AG10803 (cell line): ENCODE results near the gene B3GNT4.
"Not testable (repeated sequence)": the region's sequence is repeated elsewhere in the genome, so short reads cannot be mapped to it uniquely, and the experiment has no call there.

Source experiments
- DNase-seq: peaks from one replicate; pipeline ENCODE4 v3.0.0; 2010; ENCODE audit warnings: low read depth
- H3K4me3 ChIP-seq: 2 replicates; pipeline ENCODE4 v1.5.1; 2011; ENCODE audit warnings: mild to moderate bottlenecking, low read length, control low read depth
- TF ChIP-seq, protein P1 (sequence below): conservative IDR thresholded peaks from 2 replicates; pipeline ENCODE4 v1.5.1; 2011; ENCODE audit warnings: mild to moderate bottlenecking, low read length, control low read depth, inconsistent platforms

B3GNT4 gene

DNA sequence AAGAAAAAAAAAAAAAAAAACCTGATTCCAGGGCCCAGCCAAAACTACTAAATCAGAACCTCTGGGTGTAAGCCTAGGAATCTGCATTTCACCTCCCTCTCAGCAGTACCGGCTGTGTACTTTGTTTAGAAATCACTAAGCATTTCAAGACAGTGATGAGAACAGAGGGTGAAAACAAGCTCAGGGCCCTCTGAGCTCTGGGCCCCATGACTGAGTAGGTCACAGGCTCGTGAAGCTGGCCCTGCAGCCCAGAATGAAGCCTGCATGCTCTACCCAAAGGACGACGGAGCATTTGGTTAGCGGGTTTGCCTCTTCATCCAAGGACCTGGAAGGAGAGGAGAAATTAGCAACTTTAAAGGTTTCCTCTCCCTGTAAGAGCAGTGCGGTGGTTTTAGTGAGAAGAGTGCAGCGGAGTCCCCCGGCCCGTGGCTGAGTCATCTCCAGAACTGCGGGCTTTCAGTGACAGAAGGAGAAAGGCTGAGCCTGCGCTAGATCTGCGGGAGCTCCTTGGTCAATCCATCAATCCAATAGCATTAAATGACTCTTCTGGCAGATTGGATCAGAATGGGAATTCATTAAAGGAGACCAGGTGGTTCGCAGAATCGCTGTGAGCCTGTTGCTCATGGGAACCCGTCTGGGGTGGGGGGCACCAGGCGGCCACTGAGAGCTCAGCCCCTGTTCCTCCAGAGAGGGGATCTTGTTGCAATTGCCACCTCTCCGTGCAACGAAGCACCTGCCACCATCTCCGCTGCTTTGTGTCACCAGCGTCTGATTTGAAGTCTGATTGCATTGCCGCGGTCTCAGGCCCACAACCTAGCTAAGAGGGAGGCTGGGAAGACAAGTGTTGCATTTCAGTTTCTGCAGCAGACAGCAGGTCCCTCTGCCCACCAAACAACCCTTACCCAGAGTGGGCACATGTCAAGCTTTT is 36.8 kb upstream of the B3GNT4 start:
- H3K4me3 ChIP-seq, result no peak overlapping the region
- TF ChIP-seq, protein P1, sequence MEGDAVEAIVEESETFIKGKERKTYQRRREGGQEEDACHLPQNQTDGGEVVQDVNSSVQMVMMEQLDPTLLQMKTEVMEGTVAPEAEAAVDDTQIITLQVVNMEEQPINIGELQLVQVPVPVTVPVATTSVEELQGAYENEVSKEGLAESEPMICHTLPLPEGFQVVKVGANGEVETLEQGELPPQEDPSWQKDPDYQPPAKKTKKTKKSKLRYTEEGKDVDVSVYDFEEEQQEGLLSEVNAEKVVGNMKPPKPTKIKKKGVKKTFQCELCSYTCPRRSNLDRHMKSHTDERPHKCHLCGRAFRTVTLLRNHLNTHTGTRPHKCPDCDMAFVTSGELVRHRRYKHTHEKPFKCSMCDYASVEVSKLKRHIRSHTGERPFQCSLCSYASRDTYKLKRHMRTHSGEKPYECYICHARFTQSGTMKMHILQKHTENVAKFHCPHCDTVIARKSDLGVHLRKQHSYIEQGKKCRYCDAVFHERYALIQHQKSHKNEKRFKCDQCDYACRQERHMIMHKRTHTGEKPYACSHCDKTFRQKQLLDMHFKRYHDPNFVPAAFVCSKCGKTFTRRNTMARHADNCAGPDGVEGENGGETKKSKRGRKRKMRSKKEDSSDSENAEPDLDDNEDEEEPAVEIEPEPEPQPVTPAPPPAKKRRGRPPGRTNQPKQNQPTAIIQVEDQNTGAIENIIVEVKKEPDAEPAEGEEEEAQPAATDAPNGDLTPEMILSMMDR, result no peak
- no peak for DNase-seq

DNA sequence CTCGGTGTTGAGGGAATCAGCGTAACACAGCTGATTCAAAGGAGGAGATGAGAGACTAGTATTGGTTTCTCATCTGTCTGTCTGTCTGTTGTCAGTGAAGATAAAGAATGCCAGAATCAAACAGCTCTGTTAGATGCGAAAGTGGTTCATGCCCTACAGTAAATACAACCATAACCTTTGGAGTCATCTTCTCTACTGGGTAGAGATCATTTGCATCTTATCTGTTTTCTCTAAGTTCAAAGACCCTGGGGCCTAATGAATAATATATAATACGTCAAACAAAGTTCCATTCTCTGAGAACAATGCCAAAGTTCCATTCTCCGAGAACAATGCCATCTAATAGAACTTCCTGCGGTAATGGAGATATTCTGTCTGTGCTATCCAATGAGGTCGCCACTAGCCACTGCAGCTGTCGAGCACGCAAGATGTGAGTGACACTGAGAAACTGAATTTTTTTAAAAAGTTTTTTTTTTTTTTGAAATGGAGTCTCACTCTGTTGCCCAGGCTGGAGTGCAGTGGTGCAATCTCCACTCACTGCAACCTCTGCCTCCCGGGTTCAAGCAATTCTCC is 36.1 kb upstream of the B3GNT4 start:
- no peak overlapping the region for H3K4me3 ChIP-seq
- TF ChIP-seq, protein P1, result no peak
- no peak for DNase-seq

DNA sequence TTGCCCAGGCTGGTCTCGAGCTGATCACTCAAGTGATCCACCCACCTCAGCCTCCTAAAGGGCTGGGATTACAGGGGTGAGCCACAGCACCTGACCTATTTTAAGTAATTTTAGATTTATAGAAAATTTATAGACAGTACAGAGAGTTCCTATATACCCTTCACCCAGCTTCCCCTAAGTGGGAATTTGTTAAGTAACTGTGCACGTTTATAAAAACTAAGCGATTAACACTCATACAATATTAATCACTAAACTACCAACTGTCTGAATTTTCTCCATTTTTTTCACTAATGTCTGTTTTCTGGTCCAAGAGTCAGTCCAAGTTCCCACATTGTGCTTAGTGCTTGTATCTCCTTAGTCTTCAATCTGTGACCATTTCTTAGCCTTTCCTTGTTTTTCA is 35.0 kb upstream of the B3GNT4 start:
- H3K4me3 ChIP-seq, result no peak overlapping the region
- DNase-seq, result no peak
- TF ChIP-seq, protein P1, result no peak

DNA sequence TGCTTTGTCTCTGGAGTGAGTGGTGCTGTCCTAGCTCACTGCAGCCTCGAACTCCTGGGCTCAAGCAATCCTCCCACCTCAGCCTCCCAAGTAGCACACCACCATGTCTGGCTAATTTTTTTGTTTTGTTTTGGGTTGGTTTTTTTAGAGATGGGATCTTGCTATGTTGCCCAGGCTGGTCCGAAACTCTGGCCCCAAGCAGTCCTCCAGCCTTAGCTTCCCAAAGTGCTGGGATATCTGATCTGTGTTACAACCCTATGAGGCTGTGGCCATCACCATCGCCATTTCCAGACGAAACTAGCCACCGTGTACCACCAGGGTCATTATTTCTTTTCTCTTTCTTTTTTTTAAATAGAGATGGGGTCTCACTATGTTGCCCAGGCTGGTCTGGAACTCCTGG is 32.1 kb upstream of the B3GNT4 start:
- TF ChIP-seq, protein P1, result no peak
- H3K4me3 ChIP-seq, result no peak overlapping the region
- no peak for DNase-seq

DNA sequence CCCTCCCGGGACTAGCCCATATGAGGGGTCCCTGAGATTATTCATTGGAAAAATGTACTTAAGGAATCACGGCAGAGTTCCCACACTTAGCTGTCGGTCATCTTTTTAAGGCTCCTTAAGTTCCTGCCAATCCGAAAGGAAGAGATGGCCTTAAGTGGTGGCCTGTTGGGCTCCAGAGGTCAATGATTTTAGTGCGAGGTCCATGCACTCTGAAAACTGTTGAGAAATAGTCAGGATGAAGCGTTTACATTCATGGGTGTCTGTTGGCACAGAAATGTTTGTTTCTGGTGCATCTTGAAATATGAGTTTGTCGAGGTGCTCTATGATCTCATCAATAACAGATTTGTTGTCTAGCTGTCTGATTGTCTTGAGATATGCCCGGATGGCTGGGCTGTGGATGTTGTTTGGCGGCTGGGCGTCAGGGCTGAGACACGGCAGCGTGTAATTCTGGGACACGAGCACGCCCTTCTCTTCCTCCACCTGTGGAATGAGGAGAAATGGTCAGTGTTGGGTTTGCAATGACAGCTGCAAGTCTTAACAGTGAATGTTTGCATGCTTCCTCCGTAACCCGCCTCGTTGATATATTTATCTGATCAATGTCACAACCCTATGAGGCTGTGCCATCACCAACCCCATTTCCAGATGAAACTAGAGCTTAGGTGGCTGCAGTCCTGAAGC is 31.1 kb upstream of the B3GNT4 start:
- DNase-seq, result no peak
- TF ChIP-seq, protein P1, result no peak
- no peak overlapping the region for H3K4me3 ChIP-seq

DNA sequence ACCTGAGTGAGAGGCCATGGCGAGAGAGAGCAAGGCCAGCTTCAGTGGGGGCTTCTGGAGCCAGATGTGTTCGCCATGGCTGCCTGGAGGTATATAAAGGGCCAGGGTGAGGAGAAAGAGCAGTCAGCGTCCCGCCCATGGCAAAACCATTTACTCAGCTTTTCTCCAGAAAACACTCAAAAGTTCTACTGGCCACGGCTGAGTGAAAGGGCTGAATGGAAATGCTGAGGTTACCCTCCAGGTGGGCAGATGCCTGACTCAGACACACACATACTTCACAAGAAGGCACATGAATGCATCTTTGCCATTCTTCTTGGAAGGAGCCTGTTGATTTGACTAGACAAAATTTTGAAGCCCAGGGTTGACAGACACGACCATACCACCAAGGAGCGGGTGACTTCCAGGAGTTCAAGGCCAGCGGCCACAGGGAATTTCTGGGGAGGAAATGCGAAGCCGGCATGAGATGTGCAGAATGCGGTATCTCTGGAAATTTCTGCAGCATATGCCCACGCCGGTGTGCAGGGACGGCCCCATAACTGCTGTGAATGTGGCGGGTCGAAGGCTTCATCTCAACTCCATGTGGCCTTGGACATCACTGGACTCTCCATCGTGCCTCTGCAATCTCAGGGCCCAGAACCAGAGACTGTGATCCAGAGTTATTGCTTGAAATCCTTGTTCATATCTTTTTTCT is 29.2 kb upstream of the B3GNT4 start, which contains the start of gene IL31:
IL31 (minus strand) TSS at position 67 of the 691 bp plus-strand sequence; CDS start at position 18, 49 bp downstream.
- DNase-seq, result no peak
- H3K4me3 ChIP-seq, result no peak within 1 kb of the TSS
- TF ChIP-seq, protein P1, result no peak

DNA sequence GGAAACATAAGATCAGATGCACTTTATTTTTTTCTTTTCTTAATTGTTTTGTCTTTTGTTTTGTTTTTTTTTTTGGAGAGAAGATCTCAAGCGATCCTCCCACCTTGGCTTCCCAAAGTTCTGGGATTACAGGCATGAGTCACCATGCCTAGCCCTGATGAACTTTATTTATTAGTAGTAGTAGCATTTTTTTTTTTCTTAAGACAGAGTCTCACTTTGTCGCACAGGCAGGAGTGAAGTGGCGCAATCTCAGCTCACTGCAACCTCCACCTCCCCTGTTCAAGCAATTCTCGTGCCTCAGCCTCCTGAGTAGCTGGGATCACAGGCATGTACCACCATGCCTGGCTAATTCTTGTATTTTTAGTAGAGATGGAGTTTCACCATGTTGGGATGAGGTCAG is 27.0 kb upstream of the B3GNT4 start:
- DNase-seq, result not testable (repeated sequence)

More for the DNA sequence above, 27.0 kb upstream of the B3GNT4 start:
- not testable (repeated sequence) for H3K4me3 ChIP-seq
